ENCODE results near the gene TRIM37. TPM values are rescaled to one million over a fixed set of nuclear protein-coding genes. Genes with fewer than 3 reads are reported as not detected.

The TRIM37 gene
- polyA plus RNA-seq, 1 of the 3 experiments (the other 2 are of a cell fraction) = 20.5 TPM

DNA sequence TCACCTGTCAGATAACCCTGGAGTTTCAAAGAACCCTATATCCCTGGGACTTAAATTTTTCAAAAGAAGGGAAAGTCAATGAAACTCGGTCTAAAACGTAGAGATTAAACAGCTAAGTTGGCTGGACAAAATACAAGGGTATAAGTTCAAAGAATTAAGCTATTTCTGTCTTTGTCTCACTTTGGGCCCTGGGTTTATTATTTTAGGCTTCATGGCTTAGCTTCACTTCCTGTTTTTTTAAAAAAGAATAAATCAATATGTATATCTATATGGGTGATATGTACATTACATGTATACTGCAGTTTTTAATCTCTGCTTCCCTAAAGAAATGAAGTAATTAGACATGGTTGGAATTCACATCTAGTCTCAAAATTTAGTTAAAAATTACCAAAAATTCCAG lies 132.3 kb downstream of the TRIM37 start:
- no peak overlapping the region for H3K9ac ChIP-seq
- H3F3A ChIP-seq (replicated peaks; ENCODE audit: insufficient read depth) = no peaks in the 10 kb centered on the region
- DNase-seq = no peak
- no peaks in the 10 kb centered on the region for H4K20me1 ChIP-seq (ENCODE audit: insufficient read depth)
- WGBS (ENCODE audit: low lambda C conversion rate) = 95% methylated on average over 2 of the region's 2 CpGs
- no peaks in the 10 kb centered on the region for H3K9me2 ChIP-seq
- H3K79me2 ChIP-seq (ENCODE audit: insufficient read depth) = no peaks in the 10 kb centered on the region
- no peaks in the 10 kb centered on the region for H3K27me3 ChIP-seq (ENCODE audit: insufficient read depth)
- POLR2A ChIA-PET = interaction anchor here (0.6 kb wide), 1 partner anchor 330 kb away, joined by 3 read pairs; no protein-coding TSS in a partner anchor
- H3K36me3 ChIP-seq (replicated peaks in 1 of 2; ENCODE audit: control insufficient read depth in 1 of 2, insufficient read depth in 2 of 2, low read length in 1 of 2) = no peaks in the 10 kb centered on the region
- CTCF ChIA-PET = interaction anchor here (1.0 to 1.9 kb wide), 2 partner anchors 10 to 263 kb away, joined by 4 to 5 read pairs; no protein-coding TSS in a partner anchor
- H3K27ac ChIP-seq (ENCODE audit: low read depth in 2 of 2, low read length in 1 of 2) = no peak overlapping the region
- H2AFZ ChIP-seq (ENCODE audit: low read depth) = no peak overlapping the region
- H3K4me3 ChIP-seq (ENCODE audit: low read depth in 2 of 2, low read length in 1 of 2) = no peak overlapping the region
- no peak overlapping the region for H3K4me2 ChIP-seq
- H3K4me1 ChIP-seq (ENCODE audit: control insufficient read depth in 1 of 2, insufficient read depth in 2 of 2, low read depth in 1 of 2, low read length in 1 of 2) = peaks cover 0 to 3% of the 10 kb centered on the region in 2 experiments; a peak in 1 of 4 replicates
- H3K9me3 ChIP-seq = no peaks in the 10 kb centered on the region
- TF ChIP-seq YY1 (IDR thresholded peaks at IDR 0.05; ENCODE audit: low read depth) = no peak
- no peak for TF ChIP-seq TCF12 (IDR thresholded peaks at IDR 0.05)
- no peak for TF ChIP-seq FOXJ3 (CRISPR knock-in tag; IDR thresholded peaks at IDR 0.05)
- no peak for TF ChIP-seq TEAD4 (IDR thresholded peaks at IDR 0.05; ENCODE audit: borderline replicate concordance, insufficient read depth)
- TF ChIP-seq USF2 (IDR thresholded peaks at IDR 0.05; ENCODE audit: borderline replicate concordance, low read depth, low read length) = no peak

GRCh38 chr17:58970609-58971450 lies 135.8 kb downstream of the TRIM37 start:
- DNase-seq = no peak
- no peaks in the 10 kb centered on the region for H3K9me3 ChIP-seq
- H3K9me2 ChIP-seq = no peaks in the 10 kb centered on the region
- H3K4me3 ChIP-seq (ENCODE audit: low read depth in 2 of 2, low read length in 1 of 2) = no peak overlapping the region
- H3K36me3 ChIP-seq (replicated peaks in 1 of 2; ENCODE audit: control insufficient read depth in 1 of 2, insufficient read depth in 2 of 2, low read length in 1 of 2) = no peaks in the 10 kb centered on the region
- ChIA-PET CTCF (interaction anchor here (1.1 to 2.5 kb wide), 3 partner anchors 9 to 394 kb away, joined by 3 to 8 read pairs (median 5); no protein-coding TSS in a partner anchor), POLR2A (no interaction called here)
- no peak overlapping the region for H2AFZ ChIP-seq (ENCODE audit: low read depth)
- no peaks in the 10 kb centered on the region for H3K79me2 ChIP-seq (ENCODE audit: insufficient read depth)
- TF ChIP-seq, protein P1, sequence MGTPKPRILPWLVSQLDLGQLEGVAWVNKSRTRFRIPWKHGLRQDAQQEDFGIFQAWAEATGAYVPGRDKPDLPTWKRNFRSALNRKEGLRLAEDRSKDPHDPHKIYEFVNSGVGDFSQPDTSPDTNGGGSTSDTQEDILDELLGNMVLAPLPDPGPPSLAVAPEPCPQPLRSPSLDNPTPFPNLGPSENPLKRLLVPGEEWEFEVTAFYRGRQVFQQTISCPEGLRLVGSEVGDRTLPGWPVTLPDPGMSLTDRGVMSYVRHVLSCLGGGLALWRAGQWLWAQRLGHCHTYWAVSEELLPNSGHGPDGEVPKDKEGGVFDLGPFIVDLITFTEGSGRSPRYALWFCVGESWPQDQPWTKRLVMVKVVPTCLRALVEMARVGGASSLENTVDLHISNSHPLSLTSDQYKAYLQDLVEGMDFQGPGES (IDR thresholded peaks at IDR 0.05; ENCODE audit: low read depth, low read length) = no peak
- no peak for TF ChIP-seq JUND (IDR thresholded peaks at IDR 0.05)
- no peak for TF ChIP-seq MAX (IDR thresholded peaks at IDR 0.05; ENCODE audit: low read depth)
- no peak for TF ChIP-seq NFIC (IDR thresholded peaks at IDR 0.05; ENCODE audit: borderline replicate concordance)
- TF ChIP-seq CHD2 (IDR thresholded peaks at IDR 0.05; ENCODE audit: low read length, partially characterized antibody) = no peak
- TF ChIP-seq YY1 (IDR thresholded peaks at IDR 0.05; ENCODE audit: low read depth) = no peak
- TF ChIP-seq MXI1 (IDR thresholded peaks at IDR 0.05; ENCODE audit: low read depth, low read length) = no peak
- TF ChIP-seq GATA2 (CRISPR knock-in tag; IDR thresholded peaks at IDR 0.05) = no peak
- TF ChIP-seq TEAD4 (IDR thresholded peaks at IDR 0.05; ENCODE audit: borderline replicate concordance, insufficient read depth) = no peak
- no peak for TF ChIP-seq EZH2phosphoT487 (IDR thresholded peaks at IDR 0.05; ENCODE audit: borderline replicate concordance, low read depth)
- TF ChIP-seq ELF1 (IDR thresholded peaks at IDR 0.05) = no peak
- no peak for TF ChIP-seq RAD21 (IDR thresholded peaks at IDR 0.05; ENCODE audit: low read length)
- TF ChIP-seq NRF1 (IDR thresholded peaks at IDR 0.05; ENCODE audit: low read depth, low read length) = no peak
- TF ChIP-seq GABPA (IDR thresholded peaks at IDR 0.05; ENCODE audit: low read depth) = no peak
- TF ChIP-seq MEF2A (IDR thresholded peaks at IDR 0.05; ENCODE audit: borderline replicate concordance, low read depth) = no peak
- TF ChIP-seq, protein P2, sequence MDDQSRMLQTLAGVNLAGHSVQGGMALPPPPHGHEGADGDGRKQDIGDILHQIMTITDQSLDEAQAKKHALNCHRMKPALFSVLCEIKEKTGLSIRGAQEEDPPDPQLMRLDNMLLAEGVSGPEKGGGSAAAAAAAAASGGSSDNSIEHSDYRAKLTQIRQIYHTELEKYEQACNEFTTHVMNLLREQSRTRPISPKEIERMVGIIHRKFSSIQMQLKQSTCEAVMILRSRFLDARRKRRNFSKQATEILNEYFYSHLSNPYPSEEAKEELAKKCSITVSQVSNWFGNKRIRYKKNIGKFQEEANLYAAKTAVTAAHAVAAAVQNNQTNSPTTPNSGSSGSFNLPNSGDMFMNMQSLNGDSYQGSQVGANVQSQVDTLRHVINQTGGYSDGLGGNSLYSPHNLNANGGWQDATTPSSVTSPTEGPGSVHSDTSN (IDR thresholded peaks at IDR 0.05) = no peak
- no peak overlapping the region for H3K27ac ChIP-seq (ENCODE audit: low read depth in 2 of 2, low read length in 1 of 2)
- 75% methylated on average over 7 of the region's 7 CpGs for WGBS (ENCODE audit: low lambda C conversion rate)
- H3K4me1 ChIP-seq (ENCODE audit: control insufficient read depth in 1 of 2, insufficient read depth in 2 of 2, low read depth in 1 of 2, low read length in 1 of 2) = peaks cover 0 to 10% of the 10 kb centered on the region in 2 experiments; a peak in 2 of 4 replicates
- no peaks in the 10 kb centered on the region for H3K27me3 ChIP-seq (ENCODE audit: insufficient read depth)
- H3K9ac ChIP-seq = no peak overlapping the region
- no peak overlapping the region for H3K4me2 ChIP-seq
- no peaks in the 10 kb centered on the region for H3F3A ChIP-seq (replicated peaks; ENCODE audit: insufficient read depth)
- no peaks in the 10 kb centered on the region for H4K20me1 ChIP-seq (ENCODE audit: insufficient read depth)
